ENCODE results near the gene TUBGCP5.
"Not testable (repeated sequence)": the region's sequence is repeated elsewhere in the genome, so short reads cannot be mapped to it uniquely, and the experiment has no call there.

The TUBGCP5 gene

DNA sequence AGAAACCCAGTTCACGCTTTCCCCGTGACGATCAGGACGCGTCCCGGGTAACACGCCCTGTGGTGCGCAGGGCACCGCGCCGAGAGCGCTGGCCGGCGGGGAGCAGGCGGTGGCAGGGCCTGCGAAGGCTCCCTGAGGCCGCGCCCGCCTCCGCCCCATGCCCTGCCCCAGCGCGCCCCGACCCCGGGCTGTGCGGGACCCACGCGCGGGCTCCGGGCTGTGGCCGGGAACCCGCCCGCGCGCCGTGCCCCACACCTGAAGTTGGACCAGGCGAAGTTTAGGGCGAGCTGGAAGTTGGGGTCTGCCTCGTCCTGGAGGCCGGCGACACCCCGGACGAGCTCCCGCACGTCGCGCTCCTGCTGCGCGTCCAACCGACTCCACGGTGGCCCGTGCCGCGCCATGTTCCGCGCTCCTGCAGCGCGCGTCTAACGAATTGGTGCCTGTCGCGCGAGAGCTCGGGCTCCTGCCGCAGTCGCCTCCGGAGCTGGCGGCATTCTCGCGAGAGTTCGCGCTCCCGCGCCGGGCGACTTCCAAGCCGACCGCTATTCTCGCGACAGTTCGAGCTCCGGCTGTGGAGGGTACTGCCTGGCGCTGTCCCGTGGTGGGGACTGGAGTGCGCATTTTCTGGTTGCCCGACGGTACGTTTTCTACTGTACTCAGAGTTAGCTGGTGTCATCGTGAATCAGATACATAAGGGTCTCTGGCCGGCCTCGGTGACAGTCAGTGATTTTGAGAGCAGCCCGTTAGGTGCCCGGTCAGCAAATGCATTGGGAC lies at the start of gene TUBGCP5:
Gene TUBGCP5 (minus strand): TSS at position 427 of the 774 bp plus-strand sequence. CDS start 26 bp downstream, at position 401.
- peak within 1 kb of the TSS; percentile 90 for H3K27ac Mint-ChIP-seq
- no peaks in the 10 kb centered on the region for H3K9me3 Mint-ChIP-seq
- H3K36me3 Mint-ChIP-seq, result peaks cover 34% of the 10 kb centered on the region
- ATAC-seq, result peak; percentile 95
- H3K4me1 Mint-ChIP-seq, result peaks cover 20% of the 10 kb centered on the region
- peak; percentile 98 to 99 for DNase-seq (ENCODE audit: low spot score in 2 of 2)
- peak within 1 kb of the TSS; percentile 86 for H3K4me3 Mint-ChIP-seq

DNA sequence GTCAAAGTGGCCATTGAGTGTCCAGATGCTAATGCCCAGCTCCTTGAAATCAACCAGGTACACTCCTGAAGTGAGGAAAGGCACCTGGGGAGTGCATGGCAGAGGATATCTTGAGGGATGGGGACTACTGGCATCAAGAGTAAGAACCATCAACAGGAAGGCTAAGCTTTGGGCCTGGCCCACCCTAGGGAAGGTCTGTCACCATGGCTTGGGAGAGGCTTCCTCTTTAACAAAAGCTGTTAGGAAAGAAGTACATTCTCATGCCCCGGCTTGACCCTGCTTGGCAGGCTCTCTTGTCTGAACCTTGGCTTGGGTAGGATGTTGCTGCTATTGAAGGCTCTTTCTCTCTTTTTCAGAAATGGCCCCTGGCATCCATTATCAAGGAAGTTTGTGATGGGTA lies 43.7 kb upstream of the TUBGCP5 start:
- no peaks in the 10 kb centered on the region for H3K9me3 Mint-ChIP-seq
- no peak overlapping the region for H3K4me3 Mint-ChIP-seq
- no peak overlapping the region for H3K27ac Mint-ChIP-seq
- ATAC-seq (peak; percentile 45), DNase-seq (ENCODE audit: low spot score in 2 of 2) (no peak)
- no peaks in the 10 kb centered on the region for H3K36me3 Mint-ChIP-seq
- H3K4me1 Mint-ChIP-seq, result no peaks in the 10 kb centered on the region

DNA sequence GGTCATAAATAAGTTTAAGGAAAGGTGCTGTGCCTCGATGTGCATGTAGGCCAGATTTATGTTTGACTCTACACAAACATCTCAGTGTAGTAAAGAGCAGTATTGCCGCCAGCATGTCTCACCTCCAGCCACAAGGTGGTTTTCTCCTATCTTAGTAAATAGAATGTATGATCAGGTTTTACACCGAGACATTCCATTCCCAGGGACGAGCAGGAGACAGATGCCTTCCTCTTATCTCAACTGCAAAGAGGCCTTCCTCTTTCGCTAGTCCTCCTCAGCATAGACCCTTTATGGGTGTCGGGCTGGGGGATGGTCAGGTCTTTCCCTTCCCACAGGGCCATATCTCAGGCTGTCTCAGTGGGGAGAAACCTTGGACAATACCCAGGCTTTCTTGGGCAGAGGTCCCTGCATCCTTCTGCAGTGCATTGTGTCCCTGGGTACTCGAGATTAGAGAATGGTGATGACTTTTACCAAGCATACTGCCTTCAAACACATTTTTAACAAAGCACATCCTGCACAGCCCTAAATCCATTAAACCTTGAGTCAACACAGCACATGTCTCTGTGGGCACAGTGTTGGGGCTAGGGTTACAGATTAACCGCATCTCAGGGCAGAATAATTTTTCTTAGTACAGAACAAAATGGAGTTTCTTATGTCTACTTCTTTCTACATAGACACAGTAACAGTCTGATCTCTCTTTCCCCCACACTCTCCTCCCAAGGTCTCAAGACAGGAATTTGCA lies 42.8 kb upstream of the TUBGCP5 start:
- H3K9me3 Mint-ChIP-seq; ATAC-seq; H3K27ac Mint-ChIP-seq; DNase-seq (ENCODE audit: low spot score in 2 of 2); H3K4me1 Mint-ChIP-seq; H3K4me3 Mint-ChIP-seq; H3K36me3 Mint-ChIP-seq: not testable (repeated sequence)

DNA sequence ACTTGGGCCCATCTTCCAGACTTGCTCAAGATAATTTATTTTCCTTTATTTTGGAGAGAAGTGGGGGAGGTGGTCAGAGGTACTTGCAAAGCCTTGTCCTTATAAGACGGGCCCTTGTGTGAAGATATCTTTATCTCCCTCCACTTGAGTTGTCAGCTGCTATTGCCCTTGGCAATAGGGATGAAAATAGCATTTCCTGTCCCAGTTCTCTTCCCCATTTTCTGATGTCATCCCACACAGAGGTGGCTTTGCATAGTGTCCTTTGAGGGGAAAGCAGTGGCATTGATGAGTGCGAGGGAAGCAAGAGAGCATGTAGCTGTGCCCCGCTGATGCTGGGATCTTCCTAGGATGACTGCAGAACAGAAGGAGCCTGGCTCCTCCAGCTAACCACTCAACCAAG lies 41.9 kb upstream of the TUBGCP5 start:
- ATAC-seq (no peak), DNase-seq (ENCODE audit: low spot score in 2 of 2) (no peak)
- Mint-ChIP-seq H3K36me3 (no peaks in the 10 kb centered on the region), H3K4me3 (no peak overlapping the region), H3K27ac (no peak overlapping the region), H3K9me3 (no peaks in the 10 kb centered on the region), H3K4me1 (no peaks in the 10 kb centered on the region)

DNA sequence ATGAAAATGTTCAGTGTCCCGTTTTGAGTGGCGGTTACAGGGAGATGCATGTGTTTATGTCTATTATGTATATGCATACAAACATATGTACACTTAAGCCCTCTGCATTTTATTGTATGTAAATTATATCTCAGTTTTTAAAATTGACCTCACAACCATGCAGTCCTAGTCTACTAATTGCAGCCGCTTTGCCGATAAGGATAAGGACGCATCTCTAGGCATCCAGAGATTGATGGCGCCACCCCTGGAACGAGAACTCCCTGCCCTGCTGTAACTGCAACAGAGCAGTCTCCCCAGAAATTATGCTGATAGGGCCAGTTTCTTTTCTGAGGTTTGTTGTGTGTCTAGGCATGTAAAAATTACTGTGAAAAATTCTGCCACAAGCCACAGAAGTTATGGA lies 40.4 kb upstream of the TUBGCP5 start:
- Mint-ChIP-seq H3K9me3 (no peaks in the 10 kb centered on the region), H3K4me3 (no peak overlapping the region), H3K27ac (no peak overlapping the region), H3K36me3 (no peaks in the 10 kb centered on the region), H3K4me1 (no peaks in the 10 kb centered on the region)
- no peak for ATAC-seq
- DNase-seq (ENCODE audit: low spot score in 2 of 2), result no peak

DNA sequence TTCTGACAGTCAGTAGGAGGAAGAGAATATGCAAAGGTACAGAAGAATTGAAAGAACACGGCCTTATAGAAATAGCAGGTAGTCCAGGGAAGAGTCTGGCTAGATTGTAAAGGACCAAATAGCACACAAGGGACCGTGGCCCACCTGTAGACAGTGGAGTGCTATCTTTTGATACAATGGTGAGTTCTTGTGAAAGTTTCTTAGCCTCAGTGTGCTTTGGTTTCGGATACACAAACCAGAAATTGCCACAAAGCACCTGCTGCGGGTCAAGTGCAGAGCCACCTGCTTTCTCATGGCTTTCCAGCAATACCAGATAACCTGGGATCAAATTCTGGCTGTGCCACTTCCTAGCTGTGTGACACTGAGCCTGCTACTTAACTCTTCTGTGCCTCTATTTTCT lies 36.6 kb upstream of the TUBGCP5 start:
- no peak overlapping the region for H3K4me3 Mint-ChIP-seq
- no peaks in the 10 kb centered on the region for H3K4me1 Mint-ChIP-seq
- H3K9me3 Mint-ChIP-seq, result no peaks in the 10 kb centered on the region
- DNase-seq (ENCODE audit: low spot score in 2 of 2) (no peak), ATAC-seq (no peak)
- H3K36me3 Mint-ChIP-seq, result no peaks in the 10 kb centered on the region
- H3K27ac Mint-ChIP-seq, result no peak overlapping the region

DNA sequence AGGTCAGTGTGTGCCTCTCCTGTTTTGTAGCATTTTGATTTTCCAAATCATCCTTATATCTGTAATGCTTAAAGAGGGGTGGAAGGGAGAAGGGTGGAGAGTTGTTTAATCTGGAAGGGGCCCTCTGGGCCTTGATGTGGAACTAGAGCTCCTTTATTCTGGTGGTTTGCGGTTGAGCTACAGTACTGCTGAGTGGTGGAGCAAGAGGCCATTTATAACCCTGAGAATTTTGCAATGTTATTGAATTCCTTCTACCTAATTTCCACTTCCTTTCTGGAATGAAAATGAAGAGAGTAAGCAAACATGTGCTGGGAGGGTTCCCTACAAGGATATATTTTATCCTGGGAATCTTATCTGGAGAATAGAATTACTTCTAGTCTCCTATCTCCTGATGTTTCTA lies 35.3 kb upstream of the TUBGCP5 start:
- Mint-ChIP-seq H3K27ac (no peak overlapping the region), H3K4me1 (no peaks in the 10 kb centered on the region), H3K4me3 (no peak overlapping the region), H3K36me3 (no peaks in the 10 kb centered on the region), H3K9me3 (no peaks in the 10 kb centered on the region)
- DNase-seq (ENCODE audit: low spot score in 2 of 2) (no peak), ATAC-seq (no peak)

DNA sequence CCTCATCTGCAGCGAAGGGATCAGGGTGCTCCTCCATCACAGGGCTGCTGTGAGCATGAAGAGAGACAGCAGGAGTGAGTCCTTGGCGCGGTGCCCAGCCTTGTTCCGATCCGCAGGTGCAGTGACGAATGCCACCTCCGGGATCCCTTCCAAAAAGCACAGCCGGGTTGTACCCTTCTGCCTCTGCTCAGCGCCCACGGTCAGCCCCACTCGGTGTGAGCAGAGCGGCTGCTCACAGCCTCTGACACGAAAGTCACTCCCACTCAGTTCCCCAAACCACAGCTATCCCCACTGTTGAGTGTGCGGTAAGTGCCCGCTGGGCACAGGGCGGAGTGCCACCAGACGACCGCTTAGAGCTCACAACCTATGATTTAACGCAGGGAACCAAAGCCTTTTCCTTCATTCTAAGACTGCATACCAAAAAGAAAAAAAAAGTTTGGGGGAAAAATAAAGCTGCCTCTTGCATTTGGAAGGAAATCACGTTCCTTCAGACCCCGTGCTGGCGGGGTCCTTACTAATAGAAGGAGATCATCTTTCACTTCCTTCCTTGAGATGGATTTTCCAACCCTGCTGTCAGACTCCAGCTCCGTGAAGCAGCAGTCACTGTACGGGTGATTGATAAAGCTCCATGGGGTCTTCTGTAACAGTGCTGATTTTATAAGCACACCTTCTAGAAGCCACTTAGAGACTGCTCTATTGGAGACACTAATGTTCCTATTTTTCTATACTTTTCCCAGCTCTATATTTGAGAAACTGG lies 34.7 kb upstream of the TUBGCP5 start:
- ATAC-seq (peak; percentile 75), DNase-seq (ENCODE audit: low spot score in 2 of 2) (no peak)
- H3K4me1 Mint-ChIP-seq, result no peaks in the 10 kb centered on the region
- H3K4me3 Mint-ChIP-seq, result no peak overlapping the region
- H3K27ac Mint-ChIP-seq, result no peak overlapping the region
- no peaks in the 10 kb centered on the region for H3K9me3 Mint-ChIP-seq
- H3K36me3 Mint-ChIP-seq, result no peaks in the 10 kb centered on the region

DNA sequence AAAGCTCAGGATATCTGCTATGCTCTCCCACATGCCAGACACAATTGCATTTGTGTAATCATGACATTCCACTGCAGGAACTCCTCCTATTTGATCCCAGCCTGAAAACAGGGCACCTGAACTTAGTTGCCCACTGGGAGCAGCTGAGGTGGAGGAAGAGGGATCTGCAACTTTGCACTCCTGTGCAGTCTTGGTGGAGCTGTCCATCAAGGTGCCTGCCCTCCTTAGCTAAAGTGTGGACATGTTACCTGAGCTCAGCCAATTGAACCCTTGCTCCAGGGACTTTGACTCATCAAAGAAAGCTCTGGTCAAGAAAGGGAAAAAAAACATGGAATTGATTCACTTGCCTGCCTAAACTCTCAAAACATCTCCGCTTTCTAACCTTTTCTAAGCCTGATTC lies 33.3 kb upstream of the TUBGCP5 start:
- H3K9me3 Mint-ChIP-seq, result no peaks in the 10 kb centered on the region
- DNase-seq (ENCODE audit: low spot score in 2 of 2) (no peak), ATAC-seq (no peak)
- no peak overlapping the region for H3K4me3 Mint-ChIP-seq
- no peak overlapping the region for H3K27ac Mint-ChIP-seq
- H3K4me1 Mint-ChIP-seq, result no peaks in the 10 kb centered on the region
- H3K36me3 Mint-ChIP-seq, result no peaks in the 10 kb centered on the region

DNA sequence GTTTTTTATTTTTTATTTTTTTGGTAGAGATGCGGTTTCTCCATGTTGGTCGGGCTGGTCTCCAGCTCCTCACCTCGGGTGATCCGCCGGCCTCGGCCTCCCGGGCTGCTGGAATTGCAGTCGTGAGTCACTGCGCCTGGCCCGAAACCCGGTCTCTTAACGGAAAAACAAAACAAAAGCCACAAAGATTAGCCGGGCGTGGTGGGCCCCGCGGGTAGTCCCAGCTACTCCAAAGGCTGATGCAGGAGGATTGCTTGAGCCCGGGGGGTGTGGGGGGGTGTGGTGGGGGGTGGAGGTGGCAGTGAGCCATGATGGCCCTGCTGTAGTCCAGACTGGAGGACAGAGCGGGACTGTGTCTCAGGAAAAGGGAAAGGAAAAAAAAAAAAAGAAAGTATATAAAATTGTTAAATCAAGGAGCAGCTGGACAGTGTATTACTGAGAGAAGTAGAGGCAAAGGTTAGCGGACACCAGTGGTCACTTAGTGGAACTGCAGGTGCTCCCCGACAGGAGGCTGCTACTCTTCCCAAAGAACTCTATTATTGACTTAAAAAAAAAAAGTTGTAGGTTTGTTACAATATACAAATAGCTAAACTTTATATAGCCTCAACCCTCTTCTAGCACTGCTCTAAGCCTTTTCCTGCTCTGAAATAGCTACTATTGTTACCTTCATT lies 30.3 kb upstream of the TUBGCP5 start:
- H3K4me1 Mint-ChIP-seq, result no peaks in the 10 kb centered on the region
- no peak for DNase-seq (ENCODE audit: low spot score in 2 of 2)
- H3K36me3 Mint-ChIP-seq, result no peaks in the 10 kb centered on the region
- no peak overlapping the region for H3K27ac Mint-ChIP-seq
- no peak for ATAC-seq
- no peaks in the 10 kb centered on the region for H3K9me3 Mint-ChIP-seq
- no peak overlapping the region for H3K4me3 Mint-ChIP-seq

DNA sequence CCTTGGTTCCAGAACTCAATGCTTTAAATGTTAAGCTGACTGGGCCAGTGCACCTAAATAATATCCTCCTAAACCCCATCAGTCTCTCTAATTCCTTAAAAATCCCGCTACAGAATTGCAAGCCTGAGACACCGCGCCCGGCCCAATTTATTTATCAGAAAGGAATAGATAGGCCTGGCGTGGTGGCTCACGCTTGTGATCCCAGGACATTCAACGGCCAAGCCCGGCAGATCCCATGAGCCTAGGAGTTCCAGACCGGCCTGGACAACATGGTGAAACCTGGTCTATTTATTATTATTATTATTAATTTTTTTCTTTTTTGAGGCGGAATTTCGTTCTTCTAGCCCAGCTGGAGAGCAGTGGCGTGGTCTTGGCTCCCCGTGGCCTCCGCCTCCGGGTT lies 28.0 kb upstream of the TUBGCP5 start:
- H3K36me3 Mint-ChIP-seq, result no peaks in the 10 kb centered on the region
- DNase-seq (ENCODE audit: low spot score in 2 of 2) (no peak), ATAC-seq (no peak)
- H3K4me3 Mint-ChIP-seq, result no peak overlapping the region
- H3K9me3 Mint-ChIP-seq, result no peaks in the 10 kb centered on the region
- no peak overlapping the region for H3K27ac Mint-ChIP-seq
- no peaks in the 10 kb centered on the region for H3K4me1 Mint-ChIP-seq

DNA sequence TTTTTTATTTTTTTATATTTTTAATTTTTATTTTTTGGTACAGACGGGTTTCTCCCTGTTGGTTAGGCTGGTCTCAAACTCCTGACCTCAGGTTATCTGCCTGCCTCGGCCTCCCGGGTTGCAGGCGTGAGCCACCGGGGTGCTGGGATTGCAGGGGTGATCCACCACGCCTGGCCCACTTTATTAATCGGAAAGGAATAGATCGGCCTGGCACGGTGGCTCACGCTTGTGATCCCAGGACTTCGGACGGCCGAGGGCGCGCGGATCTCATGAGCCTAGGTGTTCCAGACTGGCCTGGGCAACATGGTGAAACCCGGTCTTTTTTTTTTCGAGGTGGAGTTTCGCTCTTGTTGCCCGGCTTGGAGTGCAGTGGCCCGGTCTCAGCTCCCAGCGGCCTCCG lies 26.5 kb upstream of the TUBGCP5 start:
- no peak overlapping the region for H3K27ac Mint-ChIP-seq
- no peak for ATAC-seq
- no peaks in the 10 kb centered on the region for H3K36me3 Mint-ChIP-seq
- H3K4me1 Mint-ChIP-seq, result no peaks in the 10 kb centered on the region
- DNase-seq (ENCODE audit: low spot score in 2 of 2), result no peak
- H3K4me3 Mint-ChIP-seq, result no peak overlapping the region
- no peaks in the 10 kb centered on the region for H3K9me3 Mint-ChIP-seq

DNA sequence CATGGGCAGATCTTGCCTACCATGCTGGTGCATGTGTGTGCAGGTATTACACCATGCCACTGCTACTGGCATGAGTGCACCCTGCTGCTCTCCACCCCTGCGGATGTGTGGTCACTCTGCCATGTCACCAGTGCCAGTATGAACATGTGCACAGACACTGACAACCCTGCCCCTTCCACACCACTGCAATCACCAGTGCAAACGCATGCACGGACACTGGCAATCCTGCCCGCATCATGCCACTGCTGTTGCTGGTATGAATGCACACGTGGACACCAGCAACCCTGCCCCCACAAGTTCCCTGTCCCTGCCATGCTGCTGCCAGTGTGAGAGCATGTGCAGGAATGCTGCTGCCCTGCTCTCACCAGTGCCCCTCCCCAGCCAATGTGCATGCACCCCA lies 24.8 kb upstream of the TUBGCP5 start:
- ATAC-seq, result peak; percentile 24
- H3K27ac Mint-ChIP-seq, result no peak overlapping the region

DNA sequence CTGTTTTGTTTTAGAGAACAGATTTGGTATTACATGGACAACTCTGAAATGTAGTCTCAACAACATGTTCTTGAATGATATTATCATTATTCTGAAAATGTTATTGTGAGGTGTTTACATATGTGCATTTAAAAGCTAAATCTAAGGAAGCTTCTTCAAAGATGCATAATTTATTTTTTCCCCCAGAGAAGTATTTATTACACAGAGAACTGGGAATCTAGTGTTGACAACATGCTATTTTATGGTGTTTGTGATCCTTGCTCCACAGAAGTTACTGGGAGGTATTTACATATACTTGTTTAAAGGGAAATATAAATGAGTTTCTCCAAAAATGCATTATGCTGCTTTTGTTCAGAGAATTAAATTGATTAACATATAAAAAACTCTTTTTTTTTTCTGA lies 18.3 kb upstream of the TUBGCP5 start:
- DNase-seq (ENCODE audit: low spot score in 2 of 2), result no peak

More for the DNA sequence above, 24.8 kb upstream of the TUBGCP5 start:
- H3K36me3 Mint-ChIP-seq, result no peaks in the 10 kb centered on the region
- H3K9me3 Mint-ChIP-seq, result no peaks in the 10 kb centered on the region
- no peak for DNase-seq (ENCODE audit: low spot score in 2 of 2)
- no peaks in the 10 kb centered on the region for H3K4me1 Mint-ChIP-seq
- no peak overlapping the region for H3K4me3 Mint-ChIP-seq

DNA sequence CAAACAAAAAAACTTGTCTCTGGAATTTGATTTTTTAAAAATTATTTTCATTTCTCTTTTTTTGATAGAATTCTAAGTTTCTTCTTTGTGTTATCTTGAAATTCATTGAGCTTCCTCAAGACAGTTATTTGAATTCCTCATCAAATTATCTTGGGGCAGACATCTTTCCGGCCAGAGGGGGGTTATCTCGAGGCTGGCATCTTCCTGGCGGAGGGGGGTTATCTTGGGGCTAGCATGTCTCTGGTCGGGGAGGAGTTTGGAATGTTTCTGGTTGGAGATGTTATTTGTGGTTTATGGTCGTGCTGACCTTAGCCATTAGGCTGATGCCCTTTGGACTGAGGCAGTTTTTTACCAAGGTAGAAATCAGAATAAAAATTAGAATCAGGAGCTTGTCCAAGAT lies 15.9 kb upstream of the TUBGCP5 start:
- no peaks in the 10 kb centered on the region for H3K9me3 Mint-ChIP-seq
- H3K4me3 Mint-ChIP-seq, result no peak overlapping the region

More for the DNA sequence above, 18.3 kb upstream of the TUBGCP5 start:
- Mint-ChIP-seq H3K9me3 (no peaks in the 10 kb centered on the region), H3K36me3 (no peaks in the 10 kb centered on the region), H3K4me3 (no peak overlapping the region), H3K4me1 (no peaks in the 10 kb centered on the region), H3K27ac (no peak overlapping the region)
- no peak for ATAC-seq

More for the DNA sequence above, 15.9 kb upstream of the TUBGCP5 start:
- Mint-ChIP-seq H3K4me1 (no peaks in the 10 kb centered on the region), H3K36me3 (no peaks in the 10 kb centered on the region), H3K27ac (no peak overlapping the region)
- ATAC-seq (no peak), DNase-seq (ENCODE audit: low spot score in 2 of 2) (no peak)

Measured in stimulated activated effector memory CD8-positive, alpha-beta T cell treated with anti-CD3 and anti-CD28 coated beads, Interleukin-12 subunit alpha, Interleukin-12 subunit beta, amount 100 ng/mL, for 72 hours (primary cell).